GM23248 (cell line): Measurements from ENCODE around the gene SUN2.

Experiments
- EZH2 ChIP-seq: fragments of 200-600 bp; sonication (generic); IDR thresholded peaks from 2 replicates; pipeline ENCODE4 v1.6.1; 2018; ENCODE audit warnings: antibody characterized with exemption, mild to moderate bottlenecking; ENCODE audit not compliant: insufficient read depth, poor library complexity, severe bottlenecking
- EZH2phosphoT487 ChIP-seq: fragments of 200-600 bp; sonication (generic); IDR thresholded peaks from 2 replicates; pipeline ENCODE4 v1.6.1; 2018; ENCODE audit warnings: antibody characterized with exemption, moderate library complexity, mild to moderate bottlenecking, low read depth; ENCODE audit not compliant: insufficient read depth

DNA sequence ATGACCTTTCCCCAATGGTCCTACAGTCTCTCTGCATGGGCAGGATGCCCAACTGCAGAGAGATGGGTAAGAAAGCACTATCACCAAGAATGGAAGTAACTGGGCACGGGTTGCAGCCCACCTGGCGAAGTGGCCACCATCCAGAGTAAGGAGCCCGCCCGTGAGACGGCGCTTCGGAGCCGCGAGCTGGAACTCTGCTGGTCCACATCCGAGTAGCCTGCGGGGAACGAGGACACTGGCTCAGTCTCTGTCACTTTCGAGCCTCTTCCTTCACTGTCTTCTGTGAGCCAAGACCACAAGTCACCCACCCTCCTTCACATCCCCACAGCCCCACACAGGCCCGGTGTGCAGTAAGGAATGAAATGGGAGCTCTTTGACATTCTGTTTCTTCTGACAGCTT, 5.7 kb downstream of the SUN2 start:
- TF ChIP-seq EZH2 (no peak), EZH2phosphoT487 (no peak)
